H4 (cell line): ENCODE data around the gene CHD5. TPM values are rescaled to one million over a fixed set of nuclear protein-coding genes. Genes with fewer than 3 reads are reported as not detected.

Source experiments
- DNase-seq: peaks from one replicate; pipeline ENCODE4 v3.0.0-alpha.2; 2015; ENCODE audit warnings: low spot score
- total RNA-seq: library from RNA; depleted of rRNA; stranded (reverse); fragments of >200 nt; shearing (Covaris generic); gene quantifications from 2 replicates; pipeline ENCODE4 v1.2.3, GENCODE V29; 2014

Gene CHD5
- total RNA-seq, 1 experiment from 2014 or later, result 0.04 TPM

DNA sequence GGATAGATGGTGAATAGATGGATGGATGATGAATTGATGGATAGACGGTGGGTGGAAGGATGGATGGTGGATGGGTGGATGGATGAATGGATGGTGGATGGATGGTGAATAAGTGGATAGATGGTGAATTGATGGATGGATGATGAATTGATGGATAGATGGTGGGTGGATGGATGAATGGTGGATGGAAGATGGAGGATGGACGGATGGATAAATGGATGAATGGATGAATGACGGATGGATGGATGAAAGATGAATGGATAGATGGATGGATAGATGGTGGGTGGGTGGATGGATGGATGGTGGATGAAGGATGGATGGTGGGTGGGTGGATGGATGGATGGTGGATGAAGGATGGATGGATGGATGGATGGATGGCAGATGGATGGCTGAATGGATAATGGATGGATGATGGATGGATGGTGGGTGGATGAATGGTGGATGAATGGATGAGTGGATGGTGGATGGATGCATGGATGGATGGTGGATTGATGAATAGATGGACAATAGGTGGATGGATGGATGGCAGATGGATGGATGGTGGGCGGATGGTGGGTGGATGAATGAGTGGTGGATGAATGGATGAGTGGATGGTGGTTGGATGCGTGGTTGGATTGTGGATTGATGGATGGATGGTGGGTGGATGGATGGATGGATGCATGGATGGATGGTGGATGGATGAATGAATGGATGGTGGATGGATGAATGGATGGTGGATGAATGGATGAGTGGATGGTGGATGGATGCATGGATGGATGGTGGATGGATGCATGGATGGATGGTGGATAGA, 5.3 kb downstream of the CHD5 start:
- DNase-seq, result no peak

DNA sequence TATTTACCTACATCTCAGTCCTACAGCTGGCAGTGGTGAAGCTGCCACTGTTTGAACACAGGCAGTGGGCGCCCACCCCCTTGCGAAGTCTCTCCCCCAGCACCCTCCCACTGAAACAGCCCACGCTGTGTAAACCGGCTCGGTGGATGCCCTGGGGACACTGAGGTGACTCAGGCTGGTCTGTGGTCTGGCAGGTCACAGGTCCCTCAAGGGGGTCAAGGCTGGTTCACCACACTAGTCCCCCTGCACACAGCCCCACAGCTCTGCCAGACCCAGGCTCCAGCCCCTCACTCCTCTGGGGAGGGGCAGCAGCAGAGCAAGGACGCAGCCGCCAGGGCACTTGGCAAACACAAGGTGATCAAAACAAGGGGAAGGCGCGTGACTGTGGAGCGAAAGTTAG, 7.6 kb downstream of the CHD5 start:
- DNase-seq, result no peak

DNA sequence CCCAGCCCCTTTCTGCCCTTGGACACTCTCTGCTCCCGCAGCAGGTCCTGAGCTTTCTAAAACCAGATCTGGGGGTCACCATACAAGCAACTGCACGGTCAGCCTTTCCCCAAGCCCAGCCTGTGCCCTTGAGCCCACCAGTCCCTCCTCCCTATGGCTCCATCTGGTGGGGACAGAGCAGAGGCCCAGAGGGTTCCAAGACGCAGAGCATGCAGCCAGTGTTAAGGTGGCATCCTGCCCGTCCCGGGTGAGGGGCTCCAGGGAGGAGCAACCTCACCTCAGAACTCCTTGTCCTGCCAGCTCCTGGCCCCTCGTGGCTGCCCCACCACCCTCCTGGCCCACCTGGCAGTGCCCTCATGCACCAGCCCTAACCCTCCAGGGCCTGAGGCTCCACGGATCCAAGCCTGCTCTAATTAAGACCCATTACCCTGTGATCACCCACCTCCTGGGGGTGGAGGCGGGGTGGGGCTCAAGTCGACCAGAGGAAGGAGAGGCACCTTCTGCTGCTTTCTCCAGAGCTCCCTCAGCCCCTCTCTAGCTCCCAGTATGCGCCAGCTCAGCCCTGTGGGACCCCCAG, 8.5 kb downstream of the CHD5 start:
- no peak for DNase-seq

DNA sequence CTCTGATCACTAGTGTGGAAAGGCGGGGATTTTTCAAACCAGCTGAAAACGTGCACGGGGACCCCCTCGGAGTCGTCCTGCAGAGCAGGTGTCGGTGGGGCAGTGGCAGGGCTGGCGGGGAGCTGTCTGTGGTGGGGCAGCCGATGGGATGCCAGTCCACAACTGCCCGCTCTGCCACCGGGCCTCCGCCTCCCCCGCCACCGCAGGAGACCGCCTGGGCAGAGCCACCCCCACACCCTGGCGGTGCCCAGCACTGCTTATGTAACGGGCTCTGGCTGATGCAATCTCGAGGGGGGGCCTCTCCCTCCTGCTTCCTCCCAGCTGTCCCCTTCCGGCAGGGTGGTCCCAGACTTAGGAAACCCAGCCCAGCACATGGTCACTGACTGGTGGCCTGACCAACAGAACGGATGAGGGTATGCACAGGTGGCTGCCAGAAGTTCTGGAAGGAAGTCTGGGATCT, 9.3 kb downstream of the CHD5 start:
- DNase-seq, result peak; percentile 25

DNA sequence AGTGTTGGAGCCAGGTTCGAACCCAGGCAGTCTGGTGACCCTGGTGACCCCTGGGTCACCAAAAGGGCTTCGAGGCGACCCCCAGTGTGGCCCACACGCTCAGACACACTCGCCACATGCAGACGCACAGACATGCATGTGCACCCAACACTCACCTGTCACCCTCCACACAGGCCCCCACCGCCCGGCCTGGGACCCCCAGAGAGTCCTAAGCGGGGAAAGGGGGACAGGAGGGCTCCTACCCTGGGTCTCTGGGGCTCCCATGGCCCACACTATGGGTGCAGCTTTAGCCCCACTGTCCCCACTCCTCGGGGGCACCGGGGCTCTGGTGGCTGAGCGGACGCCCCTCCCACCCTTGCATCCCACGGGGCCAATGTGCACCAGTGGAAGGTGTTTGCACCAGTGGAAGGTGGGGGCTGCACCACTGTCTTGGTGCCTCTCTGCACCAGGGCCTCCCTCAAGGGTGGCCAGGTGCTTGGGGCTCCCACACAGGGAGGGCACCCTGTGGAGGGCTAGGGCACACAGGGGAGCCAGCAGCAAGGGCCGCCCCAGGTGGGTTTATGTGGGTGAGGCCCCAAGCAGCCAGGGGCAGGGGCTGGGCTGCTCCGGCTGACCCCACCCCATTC, 9.9 kb downstream of the CHD5 start:
- DNase-seq, result no peak

DNA sequence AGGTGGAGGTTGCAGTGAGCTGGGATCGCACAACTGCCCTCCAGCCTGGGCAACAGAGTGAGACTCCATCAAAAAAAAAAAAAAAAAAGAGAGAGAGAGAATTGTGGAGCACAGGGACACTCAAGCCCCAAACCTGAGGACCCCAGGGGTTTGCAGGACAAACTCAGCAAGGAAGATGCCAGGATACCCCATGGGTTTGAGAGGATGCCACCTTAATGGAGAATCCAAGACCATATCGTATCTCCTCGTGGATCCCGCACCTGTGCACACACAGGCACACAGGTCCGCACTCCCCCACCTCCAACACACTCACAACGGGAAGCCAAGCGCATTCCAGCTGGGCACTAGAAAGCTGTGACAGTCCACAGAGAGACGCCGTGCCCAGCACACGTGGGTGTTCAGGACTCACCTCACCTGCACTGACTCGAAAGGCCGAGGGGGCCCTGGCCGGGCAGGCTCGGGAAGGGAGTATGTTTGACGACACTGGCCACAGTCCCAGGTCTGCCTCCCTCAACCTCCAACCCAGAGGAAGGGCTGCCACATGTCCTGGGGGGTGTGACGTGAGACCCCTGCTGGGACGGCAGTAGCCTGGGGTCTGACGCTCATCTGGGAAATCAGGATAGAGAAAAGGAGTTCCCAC, 11.1 kb downstream of the CHD5 start:
- DNase-seq, result no peak

DNA sequence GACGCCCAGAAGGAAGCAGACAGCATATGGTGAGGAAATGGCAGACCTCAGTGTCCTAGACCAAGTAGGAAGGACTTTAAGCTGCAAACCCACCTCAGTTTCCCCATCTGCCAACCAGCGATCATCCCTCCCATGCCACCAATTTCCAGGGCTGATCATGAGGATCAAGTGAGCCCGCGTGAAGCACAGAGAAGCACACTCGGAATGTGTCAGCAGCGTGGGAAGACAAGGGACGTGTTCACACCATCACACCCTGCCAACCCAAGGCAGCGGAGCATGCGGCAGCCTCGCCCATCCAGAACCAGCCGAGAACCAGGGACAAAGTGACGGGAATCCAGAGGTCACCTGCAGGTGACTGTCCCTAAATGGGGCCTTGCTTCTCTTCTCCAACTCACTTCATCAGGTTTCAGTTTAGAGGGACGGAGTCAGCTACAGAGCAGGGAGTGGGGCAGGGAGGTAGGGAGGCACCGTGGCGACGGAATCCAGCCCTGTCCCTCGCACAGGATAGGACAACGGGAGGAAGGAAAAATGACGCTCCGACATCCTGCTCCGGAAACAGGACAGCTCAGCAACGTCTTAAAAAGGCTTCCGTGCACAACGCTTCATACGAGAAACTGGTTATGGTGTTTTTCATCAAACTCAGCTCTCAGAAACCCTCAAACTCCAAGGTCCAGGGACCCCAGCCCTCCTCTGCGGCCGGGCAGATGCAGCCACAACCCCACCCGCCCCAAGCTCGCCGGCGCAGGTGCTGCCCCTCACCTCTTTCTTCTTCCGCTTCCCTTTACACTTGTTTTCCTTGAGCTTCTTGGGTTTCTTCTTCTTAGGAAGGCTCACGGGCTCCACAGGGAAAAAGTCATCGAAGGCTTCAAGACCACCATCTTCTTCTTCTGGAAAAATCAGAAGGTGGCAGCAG, 12.5 kb downstream of the CHD5 start:
- no peak for DNase-seq

DNA sequence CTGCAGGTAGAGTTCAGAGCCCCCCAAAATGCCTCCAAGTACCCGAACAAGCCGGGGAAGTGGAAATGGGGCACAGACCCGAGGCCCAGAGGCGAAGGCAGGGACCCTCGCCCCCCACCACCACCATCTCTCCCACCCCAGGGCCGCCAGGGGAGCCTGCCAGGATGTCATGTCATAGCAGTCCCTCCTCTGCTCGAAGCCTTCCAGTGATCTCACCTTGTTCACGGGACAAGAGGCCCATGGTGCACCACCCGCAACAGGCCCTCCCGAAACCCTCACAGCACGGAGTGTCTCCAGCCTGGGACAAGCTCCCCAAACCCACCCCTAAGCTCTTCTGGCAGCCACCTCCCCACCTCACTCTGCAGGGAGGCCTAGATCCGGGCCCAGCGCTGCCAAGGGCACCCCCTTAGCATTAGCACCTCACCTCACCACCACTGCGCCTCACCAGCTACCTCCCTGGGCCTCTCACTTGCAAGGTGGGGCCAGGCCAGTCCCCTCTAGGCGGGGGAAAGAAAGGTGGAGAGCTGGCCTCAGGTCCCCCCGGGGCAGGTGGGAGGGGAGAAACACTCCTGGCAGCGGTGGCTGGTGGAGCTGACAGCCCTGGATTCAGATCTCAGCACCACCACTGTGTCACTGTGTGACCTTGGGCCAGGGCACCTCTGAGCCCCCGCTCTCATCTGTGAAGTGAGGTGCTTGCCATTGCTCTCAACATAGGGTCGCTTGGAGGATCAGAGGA, 13.3 kb downstream of the CHD5 start:
- no peak for DNase-seq

DNA sequence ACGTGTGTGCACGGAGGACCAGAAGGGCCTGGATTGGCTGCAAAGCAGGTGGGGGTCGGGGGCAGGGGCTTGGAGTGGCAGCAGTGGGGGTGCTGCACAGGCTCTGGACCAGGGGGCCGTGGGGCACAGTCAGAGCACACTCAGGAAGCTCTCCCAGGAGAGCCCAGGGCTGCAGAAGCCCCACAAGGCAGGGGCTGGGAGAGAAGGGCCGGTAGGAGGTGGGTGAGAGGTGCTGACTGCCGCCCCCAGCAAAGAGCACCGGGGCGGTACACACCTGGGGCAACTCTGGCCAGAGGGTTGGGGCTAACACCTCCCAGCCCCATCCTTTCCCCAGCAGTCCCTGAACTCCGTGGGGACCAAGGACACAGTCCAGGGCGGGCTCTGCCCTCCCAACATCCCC, 13.9 kb downstream of the CHD5 start:
- no peak for DNase-seq

DNA sequence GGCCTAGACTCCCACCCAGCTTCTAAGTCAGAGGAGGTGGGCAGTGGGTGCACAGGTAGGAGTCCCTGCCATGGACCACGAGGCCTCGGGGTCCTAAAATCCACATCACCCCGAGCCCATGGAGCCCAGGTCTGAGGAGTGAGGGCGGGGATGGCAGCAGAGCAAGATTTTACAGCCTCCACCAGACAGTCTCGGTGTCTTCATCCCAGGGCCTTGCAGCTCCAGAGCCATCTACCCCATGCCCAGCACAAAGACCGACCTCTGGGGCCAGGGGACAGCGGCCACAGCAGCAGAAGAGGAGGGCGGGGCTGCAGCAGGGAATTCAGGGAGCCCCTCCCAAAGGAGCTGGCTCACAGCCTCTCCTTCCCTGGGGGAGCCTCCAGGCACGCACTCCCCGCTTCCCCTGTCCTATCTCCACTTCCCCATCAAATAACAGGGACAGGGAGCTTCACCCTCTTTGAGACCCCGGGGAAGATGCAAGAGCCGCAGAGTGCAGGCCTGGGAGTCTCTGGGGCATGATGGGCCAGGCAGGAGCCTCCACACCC, 14.6 kb downstream of the CHD5 start:
- DNase-seq, result no peak

DNA sequence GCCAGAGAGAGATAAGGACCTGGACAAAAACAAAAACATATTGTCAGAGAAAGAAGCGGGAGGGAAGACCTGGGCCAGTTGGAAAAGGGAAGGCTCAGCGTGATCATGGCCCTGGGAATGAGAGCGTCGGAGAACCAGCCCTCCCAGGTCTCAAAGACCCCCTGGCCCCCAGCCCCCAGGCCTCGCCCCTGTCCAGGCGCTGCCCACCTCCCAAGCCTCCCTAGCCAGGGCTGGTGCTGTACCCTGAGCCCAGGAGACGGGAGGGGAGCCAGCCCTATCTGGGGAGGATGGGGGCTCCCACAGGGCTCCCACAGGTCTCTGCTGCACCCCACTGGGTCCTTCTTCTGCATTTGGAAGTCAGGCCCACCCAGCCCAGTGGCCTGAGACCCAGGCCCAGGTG, 15.1 kb downstream of the CHD5 start:
- no peak for DNase-seq

DNA sequence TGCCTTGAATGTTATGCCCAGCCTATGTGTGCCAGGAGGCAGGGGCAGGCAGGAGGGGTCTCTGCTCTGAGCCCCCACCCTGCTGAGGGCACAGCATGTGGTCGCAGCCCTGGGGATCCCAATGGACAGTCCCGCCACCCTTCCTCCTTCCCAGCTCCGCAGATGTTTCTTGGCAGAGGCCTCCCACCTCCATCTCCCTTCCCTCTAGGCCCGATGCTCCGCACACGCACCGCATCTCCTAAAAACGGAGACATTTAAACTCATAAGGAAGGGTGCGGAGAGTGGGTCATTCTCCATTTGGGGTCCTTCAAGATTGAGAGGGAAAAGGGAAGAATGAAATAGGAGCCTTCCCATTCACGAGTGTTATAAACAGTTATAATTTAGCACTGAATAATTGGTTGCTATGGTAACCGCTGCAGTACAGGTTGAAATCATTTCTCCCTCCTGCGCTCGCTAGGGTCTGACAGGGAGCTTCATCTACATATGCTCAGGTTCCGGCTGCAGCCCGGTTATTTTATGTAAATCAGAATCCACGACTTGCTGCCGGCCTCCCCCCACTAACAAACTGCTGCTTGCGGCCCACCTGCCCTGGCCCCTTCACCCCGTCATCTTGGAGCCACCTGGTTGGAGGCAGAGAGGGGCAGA, 16.0 kb downstream of the CHD5 start:
- DNase-seq, result no peak

DNA sequence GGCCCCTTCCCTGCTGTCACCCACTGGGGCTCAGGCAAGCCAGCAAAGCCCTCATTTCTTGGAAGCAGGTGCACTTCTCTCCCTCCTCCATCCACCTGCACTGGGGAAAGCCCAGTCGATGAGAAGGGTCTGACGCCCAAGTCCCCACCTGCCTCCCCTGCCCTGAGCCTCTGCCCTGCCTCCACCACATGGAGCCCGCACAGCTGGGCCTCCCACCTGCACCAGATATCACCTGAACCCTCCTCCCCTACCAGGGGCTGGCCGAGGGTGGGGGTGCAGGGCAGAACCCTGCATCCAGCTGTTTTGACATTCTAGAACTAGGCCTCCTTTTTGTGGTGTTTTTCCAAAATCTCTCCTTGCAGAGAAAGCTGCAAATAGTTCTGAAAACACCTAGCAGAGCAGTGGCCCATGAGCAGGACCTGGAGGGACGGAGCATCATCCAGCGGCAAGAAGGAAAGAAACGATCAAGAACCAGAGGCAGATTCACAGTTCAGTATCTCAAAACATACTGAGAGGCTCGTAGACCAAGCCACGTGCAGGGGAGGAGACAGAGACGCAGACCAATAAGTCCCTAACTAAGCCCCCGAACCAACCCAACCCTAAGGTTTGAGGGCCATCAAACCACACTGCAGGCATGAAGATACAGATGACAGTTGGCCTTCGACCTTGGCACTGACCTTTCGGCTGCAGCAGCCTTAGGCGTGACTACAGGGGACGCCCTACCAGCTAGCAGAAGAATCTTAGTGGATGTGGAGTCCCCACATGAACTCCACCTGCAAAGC, 16.7 kb downstream of the CHD5 start:
- no peak for DNase-seq

DNA sequence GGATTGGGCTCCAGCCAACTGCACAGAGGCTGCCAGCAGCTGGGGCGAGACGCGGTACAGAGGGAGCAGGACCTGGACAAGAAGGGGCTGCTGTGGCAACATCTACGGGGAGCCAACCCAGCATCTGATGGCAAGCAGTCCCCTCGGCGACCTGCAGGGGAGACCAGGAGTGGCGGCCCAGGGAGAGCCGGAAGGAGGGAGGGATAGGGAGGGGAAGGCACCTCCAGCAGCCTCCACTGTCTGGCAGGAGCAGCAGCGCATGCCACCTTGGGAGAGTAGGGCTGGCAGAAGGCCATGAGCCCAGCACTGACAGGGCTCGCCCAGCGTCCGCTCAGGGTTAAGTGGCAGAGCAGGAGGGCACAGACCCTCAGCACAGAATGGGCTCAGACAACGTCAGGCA, 17.3 kb downstream of the CHD5 start:
- DNase-seq, result no peak

DNA sequence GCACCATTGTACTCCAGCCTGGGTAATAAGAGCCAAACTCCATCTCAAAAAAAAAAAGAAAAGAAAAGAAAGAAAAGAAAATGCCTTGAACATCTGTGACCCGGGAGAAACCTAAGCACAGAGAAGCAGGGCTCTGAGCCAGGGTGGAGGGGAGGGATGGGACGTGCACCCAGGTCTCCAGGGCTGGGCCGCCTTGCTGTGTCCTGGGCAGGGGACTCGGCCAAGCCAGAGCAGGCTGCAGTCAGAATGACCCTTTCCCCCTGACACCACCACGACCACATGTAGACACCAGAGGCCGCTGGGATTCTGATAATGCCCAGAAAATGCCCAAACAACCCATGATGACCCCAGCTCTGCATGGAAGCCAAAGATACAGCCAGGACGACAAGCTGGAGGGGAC, 17.8 kb downstream of the CHD5 start:
- DNase-seq, result no peak

DNA sequence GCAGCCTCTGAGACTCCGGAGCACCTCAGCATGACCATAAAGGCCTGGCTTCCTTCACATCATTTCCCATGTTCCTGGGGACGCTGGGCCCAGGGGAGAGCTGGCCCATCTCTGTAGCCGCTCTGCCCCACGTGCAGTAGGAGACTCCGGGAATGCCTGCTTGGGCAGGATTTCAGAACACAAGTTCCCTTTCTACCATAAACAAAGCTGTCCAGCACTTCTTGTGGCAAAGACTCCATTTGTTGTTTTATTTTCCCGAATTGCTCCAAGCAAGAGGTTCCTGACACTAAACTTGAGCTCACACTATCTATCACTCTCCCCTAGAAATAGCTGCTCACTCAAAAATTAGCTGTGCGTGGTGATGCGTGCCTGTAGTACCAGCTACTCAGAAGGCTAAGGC, 21.9 kb downstream of the CHD5 start:
- no peak for DNase-seq

DNA sequence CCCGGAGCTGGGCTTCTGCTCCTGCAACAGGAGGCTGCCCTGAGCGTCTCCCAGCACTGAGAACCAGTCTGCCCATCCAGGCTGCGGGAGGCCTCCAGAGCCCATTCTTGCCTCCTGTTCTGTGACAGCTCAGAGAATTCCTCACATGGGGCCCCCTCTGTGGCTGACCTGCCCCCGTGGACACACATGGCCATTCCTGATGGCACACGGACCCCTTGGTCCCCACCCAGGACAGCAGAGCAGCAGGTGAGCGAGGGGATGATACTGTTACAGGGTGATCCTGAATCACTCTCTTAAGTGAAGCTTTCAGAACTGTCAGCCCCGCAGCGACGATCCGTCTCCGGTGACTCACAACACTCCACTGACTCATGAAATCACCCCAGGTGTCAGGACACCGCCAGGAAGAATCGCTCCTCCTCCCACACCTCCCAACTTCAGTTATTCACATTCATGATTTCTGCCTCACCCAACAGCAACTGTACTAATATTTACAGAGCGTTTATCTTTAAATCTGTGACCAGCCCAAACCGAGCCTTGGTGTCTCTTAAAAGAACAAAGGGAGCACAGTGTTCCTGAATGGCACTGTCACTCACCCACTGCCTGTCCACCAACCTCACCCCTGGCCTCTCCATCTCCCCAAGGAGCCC, 22.5 kb downstream of the CHD5 start:
- DNase-seq, result peak; percentile 27

DNA sequence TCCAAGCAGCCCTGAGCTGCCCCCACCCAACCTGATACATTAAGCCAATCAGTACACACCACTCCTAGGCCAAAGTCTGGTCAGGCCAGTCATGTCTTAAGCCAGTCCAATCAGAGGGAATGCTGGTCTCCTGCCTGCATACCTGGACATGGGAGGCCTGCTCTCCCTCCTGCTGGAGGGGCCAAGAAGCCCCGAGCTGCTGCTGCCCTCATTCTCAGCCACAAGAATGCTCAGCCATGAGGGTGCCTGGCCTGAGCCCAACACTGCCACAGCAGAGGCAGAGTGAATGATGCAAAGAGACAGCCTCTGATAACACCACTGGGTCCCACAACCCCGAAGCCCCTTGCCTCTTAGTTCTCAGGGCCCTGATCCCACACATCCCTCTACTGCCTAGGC, 23.0 kb downstream of the CHD5 start:
- DNase-seq, result no peak
